ENCODE data around the gene PSMC4.

PSMC4 gene

DNA sequence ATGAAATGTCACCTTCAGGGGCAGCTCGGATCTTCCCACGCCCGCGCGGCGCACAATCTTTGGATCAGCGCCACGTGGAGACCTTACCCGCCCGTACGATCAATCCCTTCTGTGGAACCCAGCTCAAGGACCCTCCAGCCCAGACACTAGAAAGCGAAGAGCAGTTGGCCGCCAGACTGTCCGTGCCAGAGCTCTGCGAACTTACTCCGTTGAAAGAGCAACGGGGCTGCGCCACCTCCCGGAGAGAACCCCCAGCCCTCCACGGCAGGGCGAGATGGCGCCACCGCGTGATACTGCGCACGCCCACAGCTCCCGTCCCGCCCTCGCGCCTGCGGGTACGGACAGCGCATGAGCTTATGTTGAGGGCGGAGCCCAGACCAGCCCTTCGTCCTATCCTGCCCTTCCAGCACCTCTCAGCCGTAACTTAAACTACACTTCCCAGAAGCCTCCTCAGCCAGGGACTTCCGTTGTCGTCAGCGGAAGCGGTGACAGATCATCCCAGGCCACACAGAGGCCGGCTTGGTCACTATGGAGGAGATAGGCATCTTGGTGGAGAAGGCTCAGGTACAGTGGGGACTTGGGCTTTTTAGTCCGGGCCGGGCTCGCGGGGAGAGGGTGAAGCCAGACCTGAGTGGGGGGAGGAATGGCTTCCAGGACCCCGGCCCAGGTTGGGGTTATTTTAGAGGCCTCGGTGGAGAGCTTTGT, at the start of gene PSMC4:
PSMC4 (plus strand) TSS at position 491 of the 705 bp plus-strand sequence; CDS start at position 529, 38 bp downstream.
- FAIRE-seq: peak; percentile 85
- peak; percentile 96 for DNase-seq (ENCODE audit: low spot score)

DNA sequence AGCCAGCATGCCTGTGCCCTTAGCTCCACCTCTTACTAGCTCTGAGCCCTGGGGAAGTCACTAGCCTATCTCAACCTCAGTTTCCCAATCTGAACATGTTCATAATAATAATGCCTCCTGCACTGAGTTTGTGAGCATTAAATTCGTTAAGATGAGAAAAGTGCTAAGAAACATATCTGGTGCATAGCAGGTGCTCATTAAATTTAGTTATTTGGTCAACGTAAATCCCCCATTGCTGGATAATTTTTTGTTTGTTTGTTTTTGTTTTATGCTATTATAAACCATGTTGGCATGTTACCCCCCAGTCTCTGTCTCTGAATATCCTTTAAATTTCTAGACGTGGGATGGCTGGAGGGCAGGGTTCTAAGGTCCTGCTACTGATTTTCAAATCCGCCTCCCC, 47.1 kb upstream of the PSMC4 start:
- FAIRE-seq: no peak
- DNase-seq (ENCODE audit: low spot score): no peak

DNA sequence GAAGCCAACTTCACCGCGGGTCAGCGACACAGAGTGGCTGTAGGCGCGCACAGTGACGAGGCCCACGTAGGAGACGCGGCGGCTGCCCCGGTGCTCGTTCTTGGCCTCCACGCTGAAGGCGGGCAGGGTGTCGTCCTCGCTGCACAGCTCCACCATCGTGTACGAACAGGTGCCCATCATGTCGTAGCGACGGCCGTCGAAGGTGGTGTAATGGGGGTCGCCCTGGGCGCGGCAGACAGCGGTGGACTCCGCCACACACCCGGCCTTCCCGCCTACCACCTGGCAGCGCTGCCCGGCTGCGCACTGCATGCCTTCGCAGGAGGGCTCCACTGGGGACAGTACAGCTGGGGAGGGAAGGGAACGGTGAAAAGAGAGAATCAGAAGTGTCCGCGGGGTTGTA, 46.6 kb upstream of the PSMC4 start:
- DNase-seq (ENCODE audit: low spot score): no peak

GRCh38 chr19:39924952-39925351, 46.0 kb upstream of the PSMC4 start:
- no peak for DNase-seq (ENCODE audit: low spot score)
- no peak for FAIRE-seq

More for the DNA sequence above, 46.6 kb upstream of the PSMC4 start:
- no peak for FAIRE-seq

- DNase-seq (ENCODE audit: low spot score) (no peak), FAIRE-seq (no peak)
These were observed 44.7 kb upstream of the PSMC4 start for GRCh38 chr19:39926170-39926760.

GRCh38 chr19:39927076-39927475, 43.9 kb upstream of the PSMC4 start:
- FAIRE-seq: no peak

DNA sequence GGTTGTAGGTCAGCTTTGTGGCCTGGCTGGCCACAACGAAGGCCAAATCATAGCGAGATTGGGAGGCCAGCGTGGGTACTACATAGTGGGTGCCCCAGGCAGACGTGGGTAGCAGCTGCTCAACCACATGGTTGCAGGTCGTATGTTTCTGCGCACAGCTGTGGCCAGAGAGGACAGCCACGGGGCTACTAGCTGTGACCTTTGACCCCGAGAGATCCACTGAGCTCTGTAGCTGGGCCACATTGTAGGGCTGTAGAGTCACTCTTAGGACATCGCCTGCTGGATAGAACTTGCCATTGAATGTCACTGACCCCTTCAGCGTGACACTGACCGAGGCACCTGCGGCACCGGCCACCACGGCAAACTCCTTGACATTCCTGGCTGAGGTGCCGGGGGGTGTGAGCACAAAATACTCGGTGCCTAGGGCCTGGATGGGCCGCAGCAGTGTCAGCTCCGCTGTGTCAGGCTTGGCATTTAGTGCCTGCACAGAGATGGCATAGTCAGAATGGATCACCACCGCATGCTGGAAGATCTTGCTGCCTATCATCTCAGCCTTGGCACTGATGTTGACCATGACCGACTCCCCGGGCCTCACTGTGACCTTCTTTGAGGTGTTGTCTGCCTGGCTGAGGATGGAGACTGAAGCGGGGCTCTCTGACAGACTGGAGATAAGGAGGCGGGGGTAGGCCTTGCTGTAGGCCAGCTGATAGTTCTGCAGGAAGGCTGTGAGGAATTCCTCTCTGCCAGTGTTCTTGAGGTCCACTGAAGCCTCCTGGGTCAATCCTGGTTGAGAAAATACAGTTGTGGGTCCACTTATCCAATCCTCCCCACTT, 43.2 kb upstream of the PSMC4 start:
- DNase-seq (ENCODE audit: low spot score) (no peak), FAIRE-seq (no peak)

More at GRCh38 chr19:39927076-39927475, 43.9 kb upstream of the PSMC4 start:
- no peak for DNase-seq (ENCODE audit: low spot score)

DNA sequence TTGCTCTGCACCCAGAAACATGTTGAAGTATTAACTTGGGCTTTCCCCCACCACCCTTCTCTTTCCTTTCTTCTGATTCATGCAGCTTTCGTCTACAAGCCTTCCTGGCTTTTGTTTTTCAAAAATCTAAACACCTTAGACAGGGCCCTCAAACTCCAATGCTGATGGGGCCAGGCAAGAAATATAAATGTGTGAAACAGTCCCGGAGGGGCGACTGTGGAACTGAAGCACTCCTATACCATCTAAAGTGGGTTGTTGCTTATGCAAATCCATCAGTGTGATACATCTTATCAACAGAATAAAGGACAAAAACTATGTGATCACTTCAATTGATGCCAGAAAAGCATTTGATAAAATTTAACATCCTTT, 42.6 kb upstream of the PSMC4 start:
- DNase-seq (ENCODE audit: low spot score) (no peak), FAIRE-seq (no peak)

GRCh38 chr19:39929750-39930149, 41.2 kb upstream of the PSMC4 start:
- FAIRE-seq (no peak), DNase-seq (ENCODE audit: low spot score) (no peak)

DNA sequence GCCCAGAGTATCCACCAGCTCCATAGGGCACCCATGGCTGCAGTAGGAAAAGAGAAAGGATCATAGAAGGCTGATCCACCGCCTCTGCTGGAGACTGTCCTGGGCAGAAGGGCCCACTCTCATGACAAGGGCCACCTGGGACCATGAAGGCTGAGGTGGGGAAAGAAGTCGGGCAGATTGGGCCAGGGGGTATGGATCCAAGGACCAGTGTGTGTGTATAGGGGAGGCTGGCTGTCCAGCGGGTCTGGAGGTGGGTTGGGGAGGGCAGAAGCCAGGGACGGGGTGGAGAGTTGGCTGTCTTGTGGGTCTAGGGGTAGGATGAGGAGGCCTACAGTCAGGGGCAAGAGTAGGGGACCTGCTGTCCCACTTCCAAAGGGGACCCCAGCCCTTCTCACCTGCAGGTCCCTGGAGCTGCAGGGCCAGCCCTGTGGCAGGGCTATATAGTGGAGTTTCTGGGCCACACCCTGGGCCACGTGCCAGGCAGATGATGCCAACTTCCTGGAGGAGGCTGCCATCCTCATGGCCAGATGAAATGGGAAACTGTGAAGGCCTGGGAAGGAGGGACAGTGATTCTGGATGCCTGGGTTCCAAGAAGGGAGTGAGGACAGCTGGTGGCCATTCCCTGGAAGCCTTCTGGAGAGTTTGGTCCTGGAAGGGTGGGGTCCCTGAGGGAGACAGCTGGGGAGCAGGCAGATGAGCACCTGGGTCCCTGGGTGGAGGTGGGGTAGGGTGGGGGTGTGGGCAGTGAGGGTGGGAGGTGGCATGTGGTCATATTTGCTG, 36.2 kb upstream of the PSMC4 start, which contains the start of gene FCGBP:
FCGBP (minus strand) TSS at position 51 of the 780 bp plus-strand sequence.
- FAIRE-seq (no peak), DNase-seq (ENCODE audit: low spot score) (no peak)

DNA sequence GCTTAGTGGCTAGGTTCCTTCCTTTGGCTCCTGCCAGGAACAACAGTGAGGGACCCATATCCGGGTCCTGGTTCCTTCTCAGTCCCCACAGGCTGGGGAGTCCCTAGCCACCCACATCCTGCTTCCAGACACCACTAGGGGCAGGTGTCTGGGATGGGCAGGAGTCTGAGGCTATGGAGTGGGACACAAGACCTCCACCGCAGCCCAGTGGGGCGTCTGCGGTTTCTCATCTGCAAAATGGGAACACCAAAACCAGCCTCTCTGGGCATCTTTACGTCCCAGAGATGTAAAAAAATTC, 35.7 kb upstream of the PSMC4 start:
- FAIRE-seq: no peak
- no peak for DNase-seq (ENCODE audit: low spot score)

DNA sequence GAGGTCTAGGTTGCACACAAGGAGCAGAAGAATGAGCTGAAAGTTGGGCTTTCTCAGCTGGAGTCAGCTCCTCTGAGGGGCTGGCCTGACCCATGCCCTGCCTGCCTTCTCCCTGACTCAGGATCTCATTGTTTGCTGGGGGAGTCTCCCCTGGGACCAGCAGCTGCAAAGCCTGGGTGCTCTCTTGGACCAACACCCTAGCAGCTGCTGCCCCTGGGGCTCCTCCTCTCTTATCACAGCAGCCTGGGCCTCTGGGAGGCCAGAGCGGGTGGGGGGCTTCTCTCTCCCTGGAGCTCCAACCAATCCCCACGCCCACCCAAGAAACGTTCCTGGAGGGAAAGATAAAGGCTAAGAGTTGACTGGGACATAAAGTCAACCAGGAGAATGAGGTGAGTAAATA, 34.9 kb upstream of the PSMC4 start:
- no peak for FAIRE-seq
- no peak for DNase-seq (ENCODE audit: low spot score)

DNA sequence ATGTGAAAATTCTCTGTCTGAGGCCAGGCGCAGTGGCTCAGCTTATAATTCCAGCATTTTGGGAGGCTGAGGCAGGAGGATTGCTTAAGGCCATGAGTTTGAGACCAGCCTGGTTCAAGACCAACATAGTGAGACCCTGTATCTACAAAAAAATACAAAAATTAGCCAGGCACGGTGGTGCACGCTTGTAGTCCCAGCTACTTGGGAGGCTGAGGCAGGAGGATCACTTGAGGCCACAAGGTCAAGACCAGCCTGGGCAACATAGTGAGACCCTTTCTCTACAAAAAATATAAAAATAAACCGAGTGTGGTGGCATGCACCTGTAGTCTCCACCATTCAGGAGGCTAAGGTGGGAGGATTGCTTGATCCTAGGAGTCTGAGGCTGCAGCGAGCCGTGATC, 34.3 kb upstream of the PSMC4 start:
- FAIRE-seq (no peak), DNase-seq (ENCODE audit: low spot score) (no peak)

DNA sequence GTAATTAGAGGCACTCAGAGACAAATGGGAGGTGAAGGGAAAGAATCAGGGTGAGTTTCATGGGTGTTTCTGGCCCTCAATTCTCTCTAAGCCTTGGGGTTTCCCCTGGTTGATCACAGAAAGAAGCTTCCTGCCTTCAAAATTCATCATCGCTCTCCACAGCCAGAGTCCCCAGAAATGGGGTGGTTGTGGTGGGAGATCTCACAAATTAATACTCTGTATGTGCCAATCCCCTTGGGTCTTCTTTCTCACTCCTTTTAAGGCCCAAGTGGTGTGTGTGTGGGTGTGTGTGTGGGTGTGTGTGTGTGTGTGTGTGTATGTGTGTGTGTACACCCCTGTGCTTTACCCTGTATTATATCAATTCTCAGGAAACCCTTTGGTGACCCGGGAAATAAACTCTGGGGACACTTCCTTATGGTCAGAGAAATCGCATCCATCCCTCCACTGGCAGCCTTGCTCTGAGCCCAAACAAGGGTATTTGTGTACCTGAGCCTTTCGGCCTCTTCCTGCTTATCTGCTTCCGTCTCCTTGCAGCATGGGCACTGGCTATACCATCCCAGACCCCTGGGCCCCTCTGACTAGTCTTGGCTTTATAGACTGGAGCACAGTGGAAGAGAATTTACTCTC, 33.8 kb upstream of the PSMC4 start:
- FAIRE-seq (no peak), DNase-seq (ENCODE audit: low spot score) (no peak)

DNA sequence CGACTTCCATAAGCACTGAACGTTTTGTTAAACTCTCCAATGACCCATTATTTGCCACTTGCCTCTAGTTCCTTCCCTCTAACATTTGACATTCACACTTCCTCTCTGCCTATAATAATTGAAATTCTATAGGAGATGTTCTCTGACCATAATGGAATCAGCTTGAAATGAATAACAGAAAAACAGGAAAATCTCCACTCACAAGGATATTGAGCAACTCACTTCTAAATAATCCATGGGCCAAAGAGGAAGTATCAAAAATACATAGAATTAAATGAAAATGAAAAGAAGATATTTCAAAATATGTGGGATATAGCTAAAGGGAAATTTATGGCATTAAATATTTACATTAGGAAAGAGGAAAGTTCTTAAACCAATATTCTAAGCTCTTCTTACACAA, 33.2 kb upstream of the PSMC4 start:
- DNase-seq (ENCODE audit: low spot score): no peak
- FAIRE-seq: no peak

DNA sequence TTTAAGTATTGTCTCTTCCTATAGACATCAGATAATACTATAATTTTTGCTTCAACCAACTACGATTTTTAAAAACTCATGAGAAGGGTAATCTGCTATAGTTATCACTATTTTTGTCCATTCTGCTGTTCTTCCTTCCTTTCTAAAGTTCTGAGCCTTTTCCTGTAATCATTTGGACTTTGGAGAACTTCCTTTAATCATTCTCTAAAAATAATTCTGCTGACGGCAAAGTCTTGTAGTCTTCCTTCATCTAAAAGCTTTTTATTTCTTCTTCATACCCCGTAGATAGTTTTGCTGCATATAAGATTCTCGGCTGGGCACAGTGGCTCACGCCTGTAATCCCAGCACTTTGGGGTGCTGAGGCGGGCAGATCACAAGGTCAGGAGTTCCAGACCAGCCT, 31.4 kb upstream of the PSMC4 start:
- DNase-seq (ENCODE audit: low spot score) (no peak), FAIRE-seq (no peak)

DNA sequence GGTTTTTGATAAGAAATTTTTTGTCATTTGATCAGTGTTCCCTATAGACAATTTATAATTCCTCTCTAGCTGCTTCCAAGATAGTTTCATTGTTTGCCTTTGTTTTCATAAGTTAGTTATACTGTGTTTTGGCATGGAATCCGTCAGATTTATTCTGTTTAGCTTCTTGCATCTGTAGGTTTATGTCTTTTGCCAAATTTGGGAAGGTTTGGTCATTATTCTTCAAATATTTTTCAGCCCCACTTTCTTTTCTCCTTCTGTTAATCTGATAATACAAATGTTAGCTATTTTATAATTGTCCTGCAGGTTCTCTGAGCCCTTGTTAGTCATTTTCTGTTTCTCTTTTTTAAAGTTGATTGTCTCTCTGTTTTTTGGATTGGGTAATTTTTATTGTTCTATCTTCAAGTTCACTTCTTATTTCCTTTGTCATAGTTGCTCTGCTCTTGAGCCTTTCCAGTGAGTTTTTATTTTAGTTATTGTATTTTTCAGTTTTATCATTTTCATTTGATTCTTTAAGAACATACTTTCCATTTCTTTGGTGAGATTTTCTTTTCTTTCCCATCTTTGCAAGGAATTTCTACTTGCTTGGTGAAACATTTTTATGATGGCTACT, 30.6 kb upstream of the PSMC4 start:
- no peak for FAIRE-seq
- no peak for DNase-seq (ENCODE audit: low spot score)

DNA sequence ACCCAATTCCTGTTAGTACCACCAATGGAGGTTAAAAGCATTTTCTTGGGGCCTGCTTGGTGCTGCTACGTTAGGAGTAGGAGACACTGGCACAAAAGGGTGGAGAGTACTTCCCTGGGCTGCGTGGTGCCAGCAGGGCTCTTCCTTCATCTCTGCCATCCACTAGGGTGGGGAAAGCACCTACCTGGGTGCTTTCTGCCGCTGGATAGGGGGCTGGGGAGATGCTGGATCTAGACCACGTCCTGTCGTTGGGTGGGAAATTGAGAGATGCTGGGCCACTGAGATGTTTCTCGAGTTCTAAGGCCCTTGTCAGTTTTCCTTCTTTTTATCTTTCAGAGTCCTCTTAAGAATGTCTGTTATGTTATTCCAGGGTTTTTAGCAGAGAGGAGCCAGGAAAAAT, 29.8 kb upstream of the PSMC4 start:
- no peak for FAIRE-seq
- DNase-seq (ENCODE audit: low spot score): no peak

GRCh38 chr19:39941615-39942365, 29.2 kb upstream of the PSMC4 start:
- DNase-seq (ENCODE audit: low spot score) (peak; percentile 41), FAIRE-seq (peak; percentile 54)

- no peak for DNase-seq (ENCODE audit: low spot score)
- FAIRE-seq: no peak
These were observed 28.6 kb upstream of the PSMC4 start for GRCh38 chr19:39942366-39942730.
